Osteoblast (primary cell): ENCODE measurements around the gene HTRA1. TPM values are rescaled to one million over a fixed set of nuclear protein-coding genes. Genes with fewer than 3 reads are reported as not detected.

Experiments used
- DNase-seq: peaks from one replicate; pipeline ENCODE4 v3.0.0; 2011; ENCODE audit warnings: low spot score, mixed read lengths; ENCODE audit not compliant: insufficient read length; ENCODE audit errors: missing footprints
- H2AFZ ChIP-seq: 2 replicates; pipeline ENCODE4 v1.6.0; 2011; ENCODE audit warnings: mild to moderate bottlenecking, low read length
- H3K27ac ChIP-seq: 2 replicates; pipeline ENCODE4 v1.5.1; 2011; ENCODE audit warnings: mild to moderate bottlenecking, low read depth, low read length, moderate library complexity
- H3K27me3 ChIP-seq: 2 replicates; pipeline ENCODE4 v1.6.0; 2012; ENCODE audit warnings: mild to moderate bottlenecking, control low read depth, inconsistent platforms, low read length, moderate library complexity; ENCODE audit not compliant: insufficient read depth
- H3K36me3 ChIP-seq: 2 replicates; pipeline ENCODE4 v1.5.1; 2011; ENCODE audit warnings: mild to moderate bottlenecking, low read length, control low read depth, moderate library complexity; ENCODE audit not compliant: insufficient read depth
- H3K4me1 ChIP-seq: 2 replicates; pipeline ENCODE4 v1.5.1; 2011; ENCODE audit warnings: mild to moderate bottlenecking, low read length, control low read depth, moderate library complexity; ENCODE audit not compliant: insufficient read depth
- H3K4me2 ChIP-seq: 2 replicates; pipeline ENCODE4 v1.6.0; 2011; ENCODE audit warnings: mild to moderate bottlenecking, low read length; ENCODE audit not compliant: insufficient read depth
- H3K4me3 ChIP-seq: fragments of 200-600 bp; sonication (generic); 3 replicates; pipeline ENCODE4 v1.5.1; 2012; ENCODE audit warnings: mild to moderate bottlenecking, low read length, inconsistent platforms; ENCODE audit not compliant: insufficient read depth
- H3K79me2 ChIP-seq: 2 replicates; pipeline ENCODE4 v1.6.0; 2012; ENCODE audit warnings: mild to moderate bottlenecking, low read length, control low read depth, inconsistent platforms; ENCODE audit not compliant: insufficient read depth
- H3K9me3 ChIP-seq: 2 replicates; pipeline ENCODE4 v1.5.1; 2011; ENCODE audit warnings: low read depth, low read length, control low read depth
- H4K20me1 ChIP-seq: 2 replicates; pipeline ENCODE4 v1.6.0; 2012; ENCODE audit warnings: mild to moderate bottlenecking, low read length, control low read depth; ENCODE audit not compliant: insufficient read depth
- CTCF ChIP-seq: IDR thresholded peaks from 2 replicates; pipeline ENCODE4 v1.5.1; 2011; ENCODE audit warnings: mild to moderate bottlenecking, low read depth, low read length, moderate library complexity; ENCODE audit errors: extremely low read depth
- total RNA-seq: library from RNA; depleted of rRNA; stranded (reverse); fragments of >200 nt; gene quantifications from 2 replicates; pipeline ENCODE4 v1.2.3, GENCODE V29; 2012

Gene HTRA1
- total RNA-seq, 1 donor = 392 TPM

- no peaks in the 10 kb centered on the region for H3K27me3 ChIP-seq
- no peak overlapping the region for H2AFZ ChIP-seq
- no peak for TF ChIP-seq CTCF
- no peaks in the 10 kb centered on the region for H3K9me3 ChIP-seq
- H4K20me1 ChIP-seq = peaks cover 24% of the 10 kb centered on the region
- peaks cover 73% of the 10 kb centered on the region for H3K79me2 ChIP-seq
- no peak overlapping the region for H3K4me2 ChIP-seq
- H3K4me1 ChIP-seq = peaks cover 12% of the 10 kb centered on the region
- DNase-seq = no peak
- no peak overlapping the region for H3K27ac ChIP-seq
- no peak overlapping the region for H3K4me3 ChIP-seq
- H3K36me3 ChIP-seq = no peaks in the 10 kb centered on the region
These were observed 16.1 kb downstream of the HTRA1 start for GRCh38 chr10:122477436-122477835.

GRCh38 chr10:122478971-122479370, 17.6 kb downstream of the HTRA1 start:
- H3K9me3 ChIP-seq = no peaks in the 10 kb centered on the region
- no peak overlapping the region for H3K27ac ChIP-seq
- H4K20me1 ChIP-seq = peaks cover 24% of the 10 kb centered on the region
- peaks cover 12% of the 10 kb centered on the region for H3K4me1 ChIP-seq
- no peak overlapping the region for H3K4me3 ChIP-seq
- peaks cover under 1% of the 10 kb centered on the region for H3K36me3 ChIP-seq
- DNase-seq = no peak
- H2AFZ ChIP-seq = no peak overlapping the region
- no peak overlapping the region for H3K4me2 ChIP-seq
- H3K27me3 ChIP-seq = no peaks in the 10 kb centered on the region
- TF ChIP-seq CTCF = no peak
- H3K79me2 ChIP-seq = peaks cover 59% of the 10 kb centered on the region

- TF ChIP-seq CTCF = no peak
- peaks cover 29% of the 10 kb centered on the region for H4K20me1 ChIP-seq
- no peaks in the 10 kb centered on the region for H3K9me3 ChIP-seq
- H3K4me3 ChIP-seq = no peak overlapping the region
- H2AFZ ChIP-seq = no peak overlapping the region
- peak; percentile 46 for DNase-seq
- H3K4me1 ChIP-seq = peaks cover 9% of the 10 kb centered on the region
- H3K79me2 ChIP-seq = peaks cover 54% of the 10 kb centered on the region
- no peaks in the 10 kb centered on the region for H3K27me3 ChIP-seq
- H3K4me2 ChIP-seq = no peak overlapping the region
- peaks cover 8% of the 10 kb centered on the region for H3K36me3 ChIP-seq
- H3K27ac ChIP-seq = no peak overlapping the region
These were observed 18.9 kb downstream of the HTRA1 start for GRCh38 chr10:122480146-122480833.

- no peak for TF ChIP-seq CTCF
- Histone ChIP-seq H3K4me1 (no peaks in the 10 kb centered on the region), H3K27me3 (no peaks in the 10 kb centered on the region), H2AFZ (no peak overlapping the region), H3K27ac (no peak overlapping the region), H3K36me3 (peaks cover 8% of the 10 kb centered on the region), H3K9me3 (no peaks in the 10 kb centered on the region), H3K79me2 (peaks cover 53% of the 10 kb centered on the region), H3K4me3 (no peak overlapping the region), H3K4me2 (no peak overlapping the region), H4K20me1 (peaks cover 22% of the 10 kb centered on the region)
- DNase-seq = no peak
These were observed 20.1 kb downstream of the HTRA1 start for GRCh38 chr10:122481296-122482056.
